ENCODE data around the gene CCT8.

Gene CCT8

DNA sequence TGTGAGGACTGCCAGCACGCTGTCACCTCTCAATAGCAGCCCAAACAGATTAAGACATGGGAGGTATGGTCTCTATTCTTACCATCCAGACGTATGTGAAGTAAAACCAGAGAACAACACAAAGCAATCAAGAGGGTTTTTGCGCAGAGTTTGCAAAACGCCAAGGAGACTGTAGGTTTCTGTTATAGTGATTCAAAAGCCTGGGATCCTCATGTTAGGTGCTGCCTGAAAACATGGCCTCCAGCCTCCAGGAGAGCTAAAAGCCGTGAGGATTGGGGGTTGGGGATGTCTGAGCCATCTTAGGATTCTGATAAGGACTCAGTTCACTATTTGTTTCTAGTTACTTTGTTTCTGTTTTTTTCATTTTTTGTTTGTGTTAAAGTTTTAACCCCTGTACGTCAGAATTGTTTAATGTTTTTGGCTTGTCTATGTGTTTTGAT lies 4.2 kb upstream of the CCT8 start:
- peak; percentile 32 for DNase-seq

GRCh38 chr21:29076731-29077640 lies 3.5 kb upstream of the CCT8 start:
- peak; percentile 78 for DNase-seq

DNA sequence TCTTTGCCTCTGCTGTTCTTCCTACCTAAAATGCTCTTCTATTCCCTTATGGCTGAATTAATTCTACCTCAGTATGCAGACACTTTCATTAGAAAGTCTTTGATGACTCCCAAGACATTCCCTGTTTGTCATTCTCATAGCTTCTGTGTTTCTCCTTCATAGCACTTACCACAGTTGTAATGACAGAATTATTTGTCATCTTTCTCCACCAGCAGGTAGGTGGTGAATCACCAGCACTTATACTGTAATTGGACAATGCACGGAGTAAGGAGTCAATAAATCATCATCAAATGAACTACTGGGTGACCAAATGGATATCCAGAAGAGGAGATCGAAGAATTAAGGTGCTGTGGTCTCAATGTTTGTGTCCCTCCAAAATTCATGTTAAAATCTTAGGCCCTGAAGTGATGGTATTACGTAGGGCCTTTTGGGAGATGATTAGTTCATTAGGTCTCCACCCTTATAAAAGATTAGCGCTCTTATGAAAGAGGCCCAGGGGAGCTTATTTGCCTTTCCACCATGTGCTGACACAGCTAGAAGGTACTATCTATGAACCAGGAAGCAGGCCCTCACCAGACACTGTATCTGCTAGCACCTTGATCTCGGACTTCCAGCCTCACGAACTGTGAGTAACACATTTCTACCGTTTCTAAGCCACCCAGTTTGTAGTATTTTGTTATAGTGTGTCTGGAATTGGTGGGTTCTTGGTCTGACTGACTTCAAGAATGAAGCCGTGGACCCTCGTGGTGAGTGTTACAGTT lies 2.4 kb upstream of the CCT8 start:
- no peak for DNase-seq

DNA sequence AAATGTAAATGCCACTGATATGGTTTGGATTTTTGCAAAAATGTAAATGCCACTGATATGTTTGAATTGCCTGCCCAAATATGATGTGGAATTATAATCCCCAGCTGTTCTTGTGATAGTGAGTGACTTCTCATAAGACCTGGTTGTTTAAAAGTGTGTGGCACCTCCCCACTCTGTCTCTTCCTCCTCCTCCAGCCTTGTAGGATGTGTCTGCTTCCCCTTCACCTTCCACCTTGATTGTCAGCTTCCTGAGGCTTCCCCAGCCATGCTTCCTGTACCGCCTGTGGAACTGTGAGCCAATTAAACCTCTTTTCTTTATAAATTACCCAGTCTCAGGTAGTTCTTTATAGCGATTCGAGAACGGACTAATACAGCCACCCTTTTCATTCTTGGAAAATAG lies 1.3 kb upstream of the CCT8 start:
- no peak for DNase-seq

DNA sequence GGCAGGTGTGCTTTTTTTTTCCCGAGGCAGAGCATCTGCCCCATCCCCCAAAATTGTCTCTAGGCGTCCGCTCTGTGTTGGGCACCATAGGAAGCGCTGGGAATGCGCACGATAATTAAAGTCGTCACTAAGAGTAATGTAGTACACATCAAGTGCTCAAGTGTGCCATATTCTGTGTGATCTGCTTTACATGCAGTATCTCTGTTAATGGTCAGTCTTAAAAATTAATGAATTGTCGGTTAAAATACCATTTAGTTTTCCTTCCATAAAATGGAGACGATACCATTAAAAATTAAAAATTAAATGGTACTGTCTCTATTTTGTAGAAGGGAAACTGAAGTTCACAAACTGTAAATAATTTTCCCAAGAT lies 544 bp upstream of the CCT8 start:
- DNase-seq, result no peak

- DNase-seq, result no peak
Observed at GRCh38 chr21:29072873-29073221, 601 bp downstream of the CCT8 start.

DNA sequence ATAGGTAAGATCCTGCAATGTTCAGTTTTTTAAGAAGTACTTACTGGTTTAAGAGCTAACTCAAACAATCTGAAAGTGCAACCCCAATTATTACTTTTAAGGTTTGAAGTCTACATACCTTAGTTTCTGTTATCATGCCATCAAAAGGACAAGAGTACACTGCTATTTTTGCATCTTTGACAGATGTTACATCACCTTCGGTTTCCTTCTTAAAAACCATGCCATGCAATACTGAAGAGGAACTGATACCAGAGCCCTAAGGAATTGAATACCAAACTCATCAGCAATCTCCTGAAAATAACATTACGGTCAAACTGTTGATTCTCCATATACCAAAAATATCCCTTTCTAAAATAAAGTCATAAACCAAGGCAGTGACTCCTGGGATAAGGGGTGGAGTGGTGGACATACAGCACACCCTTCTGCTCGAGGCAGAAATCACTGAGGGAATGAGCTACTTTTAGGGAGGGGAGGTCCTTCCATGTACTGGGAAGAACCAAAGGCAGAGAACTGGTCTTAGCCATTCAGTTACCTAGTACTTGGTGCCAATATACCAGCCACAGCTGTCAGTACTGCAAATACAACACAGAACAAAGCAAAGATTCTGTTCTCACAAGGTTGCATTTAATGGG lies 8.5 kb downstream of the CCT8 start:
- no peak for DNase-seq

- no peak for DNase-seq
Observed at GRCh38 chr21:29056538-29057050, 16.9 kb downstream of the CCT8 start.

GRCh38 chr21:29056005-29056404 lies 17.4 kb downstream of the CCT8 start:
- DNase-seq, result no peak

DNA sequence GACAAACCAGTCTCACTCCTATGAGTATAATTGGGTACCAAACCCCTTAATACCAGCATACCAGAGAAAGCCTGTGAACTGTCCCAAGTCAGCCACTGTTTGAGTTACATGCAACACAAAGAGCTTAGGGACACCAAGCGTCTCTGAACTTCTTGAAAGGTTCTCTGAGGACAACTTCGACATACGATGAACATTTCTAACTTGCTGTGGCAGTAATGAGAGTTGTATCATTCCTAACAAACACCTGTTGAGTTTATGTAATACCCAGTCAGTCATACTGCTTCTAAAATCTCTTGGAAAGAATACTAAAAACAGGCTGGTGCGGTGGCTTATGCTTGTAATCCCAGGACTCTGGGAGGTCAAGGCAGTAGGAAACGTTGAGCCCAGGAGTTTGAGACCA lies 18.4 kb downstream of the CCT8 start:
- DNase-seq, result no peak

DNA sequence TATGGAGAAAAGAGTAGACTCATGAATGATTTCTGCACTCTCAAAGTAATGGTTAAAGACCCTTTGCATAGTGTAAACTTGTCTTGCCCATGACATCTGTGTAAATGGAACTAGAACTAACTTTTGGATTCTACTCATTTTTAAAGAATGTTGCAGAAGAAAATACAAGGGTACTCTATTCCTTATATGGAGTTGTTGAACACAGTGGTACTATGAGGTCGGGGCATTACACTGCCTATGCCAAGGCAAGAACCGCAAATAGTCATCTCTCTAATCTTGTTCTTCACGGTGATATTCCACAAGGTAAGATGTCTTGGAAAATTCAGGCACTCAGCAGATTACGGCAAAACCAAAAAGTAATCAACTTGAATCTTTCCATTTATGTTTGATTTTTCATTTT lies 19.8 kb downstream of the CCT8 start:
- no peak for DNase-seq

DNA sequence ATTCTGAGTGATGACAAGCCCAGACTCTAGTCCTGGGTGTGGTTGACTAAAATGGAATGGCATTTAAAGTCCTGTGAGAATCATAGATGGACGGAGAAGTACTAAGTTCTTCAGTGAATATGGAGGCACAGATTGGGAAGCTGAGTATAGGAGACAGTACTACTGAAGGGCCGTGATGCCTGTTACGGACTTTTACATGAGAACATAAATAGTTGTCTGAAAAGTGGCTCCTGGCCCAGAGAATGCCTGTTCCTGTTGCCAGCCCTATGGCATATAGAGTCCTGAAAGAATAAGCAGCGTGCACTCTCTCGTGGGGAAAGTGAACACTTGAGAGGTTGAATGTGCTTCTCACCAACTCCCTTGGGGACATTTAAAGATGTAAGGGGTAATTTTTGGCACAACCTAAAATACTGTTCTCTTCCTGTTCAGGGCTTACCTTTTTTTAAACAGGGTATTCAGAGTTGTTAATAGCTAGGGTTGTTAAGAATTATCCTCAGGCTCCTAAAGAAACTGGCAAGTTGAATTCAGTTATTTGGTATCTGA lies 20.4 kb downstream of the CCT8 start:
- DNase-seq, result no peak

GRCh38 chr21:29052224-29052623 lies 21.2 kb downstream of the CCT8 start:
- no peak for DNase-seq

- DNase-seq, result no peak
Observed at GRCh38 chr21:29034678-29035077, 38.8 kb downstream of the CCT8 start.

DNA sequence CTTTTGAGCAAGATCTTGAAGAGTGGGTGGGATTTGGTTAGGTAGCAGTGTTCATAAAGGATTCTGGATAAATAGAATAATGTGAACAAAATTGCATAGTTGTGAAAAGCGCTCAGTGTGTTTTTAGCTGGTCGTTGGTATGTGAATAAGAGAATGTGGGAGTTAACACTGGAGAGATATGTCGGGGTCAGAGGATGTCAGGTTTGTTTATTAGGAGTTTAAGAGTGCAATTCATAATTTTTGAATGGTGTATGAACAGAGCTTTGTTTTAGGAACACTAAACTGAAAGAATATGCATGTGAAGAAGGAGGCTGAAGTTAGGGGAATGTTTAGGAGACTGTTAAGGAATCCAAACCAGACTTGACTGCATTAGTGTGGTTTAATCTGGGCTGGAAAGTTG lies 39.6 kb downstream of the CCT8 start:
- no peak for DNase-seq

DNA sequence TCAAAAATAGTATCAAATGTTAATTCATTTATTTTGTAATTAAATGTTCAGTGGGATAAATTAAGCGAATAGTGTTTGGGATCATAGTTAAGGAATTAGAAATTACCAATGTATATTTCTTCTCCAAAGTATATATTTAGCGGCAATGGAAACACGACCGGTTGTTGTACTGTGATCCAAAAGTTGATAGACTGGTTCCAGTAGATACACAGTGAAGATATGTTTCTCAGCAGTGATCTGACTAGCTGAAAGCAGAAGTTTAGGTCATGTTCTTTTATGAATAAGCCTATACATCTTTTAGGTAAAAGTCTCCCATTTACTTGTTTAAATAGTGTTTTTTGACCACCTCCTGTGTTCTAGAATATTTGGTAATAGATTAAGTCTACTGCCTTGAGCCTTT lies 40.1 kb downstream of the CCT8 start:
- DNase-seq, result no peak

GRCh38 chr21:29030909-29031308 lies 42.5 kb downstream of the CCT8 start:
- no peak for DNase-seq

DNA sequence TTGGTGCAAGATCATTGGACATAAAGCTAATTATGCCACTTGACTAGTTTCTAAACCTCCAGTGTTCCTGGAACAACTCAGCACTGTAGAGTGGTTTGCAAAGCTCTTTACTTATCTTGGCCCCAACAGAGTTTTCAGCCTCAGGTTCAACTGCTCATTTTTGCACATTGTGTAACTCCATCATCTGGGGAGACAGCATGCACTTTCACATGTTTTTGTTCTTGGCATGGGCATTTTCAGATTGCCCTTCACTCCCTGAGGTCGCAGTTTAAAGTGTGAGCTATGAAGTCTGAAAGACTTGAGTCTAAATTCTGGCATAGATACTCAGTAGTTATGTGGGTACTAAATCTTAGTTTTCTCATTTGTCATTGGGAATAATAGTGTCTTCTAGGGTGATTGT lies 43.9 kb downstream of the CCT8 start:
- DNase-seq, result no peak

GRCh38 chr21:29025328-29025713 lies 48.1 kb downstream of the CCT8 start:
- no peak for DNase-seq

DNA sequence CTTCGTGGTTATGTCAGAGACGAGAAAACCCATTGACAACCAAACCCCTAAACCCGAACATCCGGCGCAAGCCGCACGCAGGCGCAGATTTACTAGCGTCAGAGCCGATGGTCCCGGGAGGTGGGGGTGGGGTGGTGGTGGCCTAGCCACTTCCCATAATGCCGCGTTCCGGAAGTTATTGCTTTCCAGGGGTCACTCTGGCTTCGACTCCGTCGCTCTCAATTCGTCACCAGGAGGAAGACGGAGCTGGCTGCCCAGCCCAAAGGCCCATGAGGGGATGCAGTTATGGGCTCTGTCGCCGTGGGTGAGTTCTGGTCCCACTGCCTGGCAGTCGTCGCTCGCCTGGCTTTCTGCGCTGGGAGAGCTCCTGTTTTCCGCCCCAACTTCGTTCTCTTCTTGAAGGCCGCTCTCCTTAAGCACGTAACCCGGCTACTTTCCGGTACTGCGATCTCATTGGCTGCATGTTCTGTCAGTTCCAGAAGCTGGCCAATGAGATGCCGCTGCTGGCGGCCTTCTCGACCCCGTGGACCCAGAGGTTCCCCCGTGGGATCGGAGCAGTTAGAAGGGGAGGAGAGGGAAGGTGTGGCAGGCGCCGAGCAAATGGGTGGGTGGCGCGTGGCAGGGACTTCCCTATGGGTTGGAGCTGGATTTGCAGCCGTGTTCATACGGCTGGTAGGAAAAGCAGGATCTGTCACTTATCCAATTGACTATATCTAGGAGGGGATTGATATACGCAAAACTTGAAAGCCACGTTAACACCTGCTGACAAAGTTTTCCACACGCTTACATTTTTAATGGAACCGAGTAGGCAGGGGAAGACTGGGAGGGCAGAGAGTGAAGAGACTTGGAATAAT lies 48.7 kb downstream of the CCT8 start, which contains the start of gene USP16:
TSS of gene USP16 (plus strand) at position 195 of the 854 bp plus-strand sequence. CDS start 3,246 bp downstream, outside the sequence.
- peak; percentile 95 for DNase-seq

DNA sequence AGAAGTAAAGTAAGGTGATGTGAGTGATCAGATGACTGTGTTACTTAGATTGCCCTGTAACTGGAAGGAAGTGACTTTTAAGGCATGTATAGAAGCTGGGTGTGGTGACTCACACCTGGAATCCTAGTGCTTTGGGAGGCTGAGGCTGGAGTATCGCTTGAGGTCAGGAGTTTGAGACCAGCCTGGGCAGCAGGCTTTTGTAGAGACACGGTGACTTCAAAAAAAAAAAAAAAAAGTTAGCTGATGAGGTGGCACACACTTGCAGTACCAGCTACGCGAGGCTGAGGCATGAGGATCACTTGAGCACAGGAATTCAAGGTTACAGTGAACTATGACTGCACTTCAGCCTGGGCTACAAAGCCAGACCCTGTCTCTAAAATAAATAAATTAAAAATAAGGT lies 51.3 kb downstream of the CCT8 start:
- peak; percentile 19 for DNase-seq

GRCh38 chr21:29018540-29018939 lies 54.9 kb downstream of the CCT8 start:
- DNase-seq, result no peak

Measured in activated naive CD4-positive, alpha-beta T cell treated with Interleukin-2 at 50 U/mL for 16 hours (primary cell).